NCI-H69 (cell line): ENCODE results near the gene SPATA3.

Source experiments
- DNase-seq: peaks from one replicate; lab custom pipeline; 2025; lab: John Stamatoyannopoulos, UW

The SPATA3 gene

DNA sequence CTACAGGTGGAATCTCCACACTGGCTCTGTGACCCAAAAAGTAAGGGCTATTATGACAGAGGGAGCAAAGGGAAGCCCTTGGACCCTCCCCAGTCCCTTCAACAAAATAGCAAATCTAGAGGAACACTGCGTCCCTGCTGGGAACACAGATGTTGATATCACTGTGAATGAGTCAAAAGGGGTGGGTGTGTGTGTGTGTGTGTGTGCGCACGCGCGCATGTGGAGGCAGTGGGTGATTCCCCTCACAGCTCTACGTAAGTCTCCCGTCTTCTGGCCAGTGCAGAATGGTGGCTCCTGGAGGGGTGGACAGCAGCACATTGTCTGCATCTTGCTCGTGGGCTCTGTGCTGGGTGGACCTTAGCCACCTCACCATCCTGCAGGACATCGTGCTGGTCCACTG is 33.6 kb downstream of the SPATA3 start:
- no peak for DNase-seq

DNA sequence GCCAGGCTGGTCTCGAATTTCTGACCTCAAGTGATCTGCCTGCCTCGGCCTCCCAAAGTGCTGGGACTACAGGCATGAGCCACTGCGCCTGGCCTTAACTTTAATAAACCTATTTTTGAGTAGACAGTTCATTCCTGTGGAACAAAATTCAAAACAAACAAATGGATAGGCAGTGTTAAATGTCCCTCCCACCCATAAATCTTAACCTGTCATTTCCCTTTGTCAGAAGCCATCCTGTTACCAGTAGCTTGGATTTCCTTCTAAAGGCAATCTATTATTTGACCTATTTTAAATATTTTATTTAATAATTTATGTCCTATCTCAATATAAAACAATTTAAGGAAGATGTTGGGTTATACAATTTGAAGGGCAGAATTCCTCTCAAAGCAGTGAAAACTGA is 34.8 kb downstream of the SPATA3 start:
- DNase-seq: no peak

DNA sequence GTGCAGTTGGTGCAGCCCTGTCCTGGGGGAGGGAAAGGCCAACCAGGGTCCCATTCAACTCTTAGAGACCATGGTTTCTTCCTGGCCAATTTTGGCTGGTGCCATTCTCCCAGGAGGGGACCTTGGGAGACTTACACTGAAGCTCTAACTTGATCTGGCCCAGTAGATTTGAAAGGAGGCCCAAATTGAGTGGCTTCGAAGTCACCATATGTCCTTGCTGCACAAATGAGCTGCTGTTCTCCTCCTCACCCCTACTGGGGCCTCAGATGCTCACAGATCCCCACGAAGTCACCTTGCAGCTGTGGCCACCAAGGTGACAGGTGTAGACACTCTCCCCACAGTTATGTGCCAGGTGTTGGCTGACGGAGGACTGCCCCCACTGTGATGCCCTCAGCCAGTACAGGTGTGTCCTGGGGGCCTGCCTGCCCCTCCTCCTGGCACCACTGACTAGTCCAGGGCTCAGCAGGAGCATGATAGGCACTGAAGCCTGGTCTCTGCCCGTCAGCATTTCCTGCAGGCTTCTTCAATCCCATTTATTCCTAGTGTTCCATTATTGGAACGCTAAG is 36.7 kb downstream of the SPATA3 start:
- peak; percentile 20 for DNase-seq

DNA sequence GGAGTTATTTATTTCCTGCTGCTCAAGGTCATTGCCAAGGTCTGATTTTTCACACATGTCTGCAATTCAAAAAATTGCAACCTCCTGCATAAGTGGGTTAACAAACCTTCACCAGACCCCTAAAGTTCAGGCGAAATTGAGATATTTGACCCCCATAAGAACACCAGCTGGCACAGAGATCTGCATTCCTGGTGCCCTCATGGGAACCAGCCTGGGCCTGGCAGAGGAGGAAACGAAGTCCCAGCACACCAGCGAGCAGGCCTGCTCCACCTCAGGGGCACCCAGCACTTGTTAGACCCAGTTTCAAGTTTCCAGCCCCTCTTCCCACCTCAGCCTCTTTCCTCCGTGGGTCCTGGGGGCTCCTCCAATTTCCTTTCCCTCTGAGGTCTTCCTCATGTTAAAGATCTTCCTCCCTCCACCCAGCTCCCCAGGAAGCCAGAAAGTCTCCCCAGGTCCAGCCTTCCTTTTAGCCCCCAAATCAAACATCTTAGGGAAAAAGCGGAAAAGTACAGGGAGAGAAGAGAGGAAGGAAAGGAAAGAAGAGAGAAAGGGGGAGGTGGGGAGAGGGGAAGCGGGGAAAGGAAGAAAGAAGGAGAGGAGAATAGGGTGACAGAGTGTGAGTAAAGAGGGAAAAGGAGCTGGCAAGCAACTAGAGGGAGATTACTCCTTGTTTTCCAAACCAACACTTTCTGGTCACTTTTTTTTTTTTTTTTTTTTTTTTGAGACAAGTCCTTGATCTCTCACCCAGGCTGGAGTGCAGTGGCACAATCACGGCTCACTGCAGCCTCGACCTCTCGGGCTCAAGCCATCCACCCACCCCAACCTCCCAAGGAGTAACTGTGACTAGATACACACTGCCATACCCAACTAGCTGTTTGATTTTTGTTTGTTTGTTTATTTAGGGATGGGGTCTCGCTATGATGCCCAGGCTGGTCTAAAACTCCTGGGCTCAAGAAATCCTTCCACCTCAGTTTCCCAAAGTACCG is 37.5 kb downstream of the SPATA3 start:
- no peak for DNase-seq

DNA sequence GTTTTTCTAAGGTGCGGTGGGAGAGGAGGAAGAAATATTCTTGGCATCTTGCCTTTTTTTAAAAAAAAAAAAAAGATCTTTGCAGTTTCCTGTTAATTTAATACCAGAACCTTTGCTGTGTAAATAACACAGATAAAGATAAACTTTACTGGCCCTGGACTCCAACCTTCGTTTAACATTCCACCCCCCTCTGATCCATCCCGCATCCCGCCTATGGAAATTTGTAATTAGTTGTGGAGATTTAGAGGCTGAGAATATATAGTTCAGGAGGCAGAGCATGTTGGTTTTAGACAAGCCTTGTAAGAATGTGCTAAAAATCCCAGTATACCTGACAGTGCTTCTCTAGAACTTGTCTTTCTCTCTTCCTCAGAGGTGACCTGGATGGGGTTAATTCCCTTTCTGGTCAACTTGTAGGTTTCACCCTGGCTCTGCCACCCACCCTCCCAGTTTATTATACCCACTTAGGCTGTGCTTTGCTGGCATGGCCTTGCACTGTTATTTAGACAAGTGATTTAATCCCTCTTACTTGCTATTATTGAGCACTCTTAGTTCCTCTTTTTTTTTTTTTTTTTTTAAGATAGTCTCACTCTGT is 38.5 kb downstream of the SPATA3 start:
- no peak for DNase-seq

DNA sequence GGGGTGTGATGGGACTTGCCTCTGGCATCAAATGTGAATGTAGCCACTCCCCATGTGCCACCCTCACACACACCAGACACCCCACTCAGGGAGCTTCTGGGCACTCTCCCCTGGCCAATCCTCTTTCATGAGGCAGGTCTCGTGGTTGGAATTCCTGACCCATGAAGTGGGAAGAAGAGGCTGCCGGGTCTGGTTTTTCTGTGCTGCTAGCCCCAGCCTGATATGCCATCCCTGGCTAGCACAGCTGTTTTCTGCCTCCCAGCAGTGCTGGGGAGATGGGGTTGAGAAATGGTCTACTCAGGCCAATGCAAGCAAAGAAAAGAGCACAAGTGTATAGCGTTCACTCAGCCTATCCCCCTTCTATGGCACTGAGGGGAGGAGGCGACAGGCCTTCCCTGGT is 40.2 kb downstream of the SPATA3 start:
- no peak for DNase-seq

DNA sequence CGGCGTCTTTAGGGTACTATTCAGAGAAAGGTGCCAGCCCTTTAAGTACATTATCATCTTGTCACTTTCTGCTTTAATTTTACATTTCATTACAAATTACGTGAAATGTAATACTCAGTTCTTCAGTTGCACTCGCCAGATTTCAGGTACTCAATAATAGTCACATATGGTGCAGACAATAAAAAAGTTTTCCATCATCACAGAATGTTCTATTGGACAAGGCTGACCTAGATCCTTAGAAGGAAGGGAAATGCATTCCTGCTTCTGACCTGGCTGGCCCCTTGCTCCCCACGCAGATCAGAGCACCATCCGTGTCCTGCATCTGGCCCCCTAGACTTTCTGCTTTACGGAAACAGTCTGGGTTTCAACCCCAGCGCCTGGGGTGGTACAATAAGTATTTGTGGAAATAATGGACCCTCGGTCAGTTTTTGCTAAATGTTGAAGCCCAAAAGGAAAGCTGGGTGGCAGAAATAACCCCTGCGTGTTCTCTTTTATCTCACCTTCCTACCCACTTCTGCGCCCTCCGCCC is 40.7 kb downstream of the SPATA3 start:
- no peak for DNase-seq

DNA sequence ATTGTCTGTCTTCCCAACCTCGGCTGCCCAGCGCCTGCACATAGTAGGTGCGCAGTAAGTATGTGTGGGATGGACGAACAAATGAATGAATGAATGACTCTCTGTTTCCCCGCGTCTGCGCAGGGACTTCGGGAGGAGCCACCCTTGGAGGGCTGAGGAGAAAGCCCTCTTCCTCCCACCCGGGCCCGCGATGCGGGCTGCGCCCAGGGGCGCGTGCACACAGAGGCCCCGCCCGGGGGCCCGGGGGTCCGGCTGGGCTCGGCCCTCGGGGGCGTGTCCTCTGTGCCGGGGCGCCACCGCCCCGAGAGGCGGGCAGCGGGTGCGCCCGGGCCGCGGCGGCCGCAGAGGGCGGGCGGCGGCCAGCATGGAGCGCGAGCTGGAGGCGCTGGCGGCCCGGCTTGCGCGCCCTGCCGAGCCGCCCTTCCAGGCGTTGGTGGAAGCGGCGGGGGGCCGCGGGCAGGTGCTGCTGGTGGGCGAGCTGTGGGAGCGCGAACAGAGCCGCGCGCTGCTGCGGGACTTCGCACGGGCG is 41.3 kb downstream of the SPATA3 start, which contains the start of gene C2orf72:
C2orf72 (plus strand) TSS at position 322 of the 529 bp plus-strand sequence; CDS start at position 365, 43 bp downstream.
- peak; percentile 59 for DNase-seq

DNA sequence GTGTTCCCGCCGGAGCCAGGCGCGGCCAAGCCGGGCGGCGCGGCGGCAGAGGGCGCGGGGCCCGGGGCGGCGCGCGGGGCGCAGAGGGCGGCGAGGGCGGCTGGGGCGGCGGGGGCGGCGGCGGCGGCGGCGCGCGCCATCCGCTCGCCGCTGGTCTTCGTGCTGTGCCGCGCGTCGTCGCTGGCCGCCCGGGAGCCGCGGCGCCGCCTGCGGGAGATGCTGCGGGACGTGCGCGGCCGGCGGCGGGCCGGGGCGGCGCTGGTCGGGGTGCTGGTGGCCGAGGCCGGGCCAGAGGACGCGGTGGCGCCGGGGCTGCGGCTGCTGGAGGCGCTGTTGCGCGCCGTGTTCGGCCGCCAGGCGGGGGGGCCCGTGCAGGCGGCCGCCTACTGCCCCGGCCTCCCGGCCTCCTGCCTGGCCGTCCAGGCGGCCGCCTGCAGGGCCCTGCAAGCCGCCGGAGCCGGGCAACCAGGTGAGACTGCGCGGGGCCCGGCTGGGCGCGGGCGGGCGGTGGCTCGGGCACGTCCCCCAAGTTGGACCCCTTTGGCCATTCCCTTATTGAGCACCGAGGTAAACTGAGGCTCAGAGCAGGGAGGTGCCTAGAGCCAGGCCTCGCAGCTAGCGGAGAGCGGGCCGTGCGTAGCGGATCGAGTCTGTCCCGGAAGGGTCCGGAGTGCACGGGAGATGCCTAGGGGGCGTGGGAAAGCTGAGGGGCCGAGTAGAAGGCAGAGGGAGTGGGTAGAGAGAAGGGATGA is 42.0 kb downstream of the SPATA3 start:
- peak; percentile 36 for DNase-seq

DNA sequence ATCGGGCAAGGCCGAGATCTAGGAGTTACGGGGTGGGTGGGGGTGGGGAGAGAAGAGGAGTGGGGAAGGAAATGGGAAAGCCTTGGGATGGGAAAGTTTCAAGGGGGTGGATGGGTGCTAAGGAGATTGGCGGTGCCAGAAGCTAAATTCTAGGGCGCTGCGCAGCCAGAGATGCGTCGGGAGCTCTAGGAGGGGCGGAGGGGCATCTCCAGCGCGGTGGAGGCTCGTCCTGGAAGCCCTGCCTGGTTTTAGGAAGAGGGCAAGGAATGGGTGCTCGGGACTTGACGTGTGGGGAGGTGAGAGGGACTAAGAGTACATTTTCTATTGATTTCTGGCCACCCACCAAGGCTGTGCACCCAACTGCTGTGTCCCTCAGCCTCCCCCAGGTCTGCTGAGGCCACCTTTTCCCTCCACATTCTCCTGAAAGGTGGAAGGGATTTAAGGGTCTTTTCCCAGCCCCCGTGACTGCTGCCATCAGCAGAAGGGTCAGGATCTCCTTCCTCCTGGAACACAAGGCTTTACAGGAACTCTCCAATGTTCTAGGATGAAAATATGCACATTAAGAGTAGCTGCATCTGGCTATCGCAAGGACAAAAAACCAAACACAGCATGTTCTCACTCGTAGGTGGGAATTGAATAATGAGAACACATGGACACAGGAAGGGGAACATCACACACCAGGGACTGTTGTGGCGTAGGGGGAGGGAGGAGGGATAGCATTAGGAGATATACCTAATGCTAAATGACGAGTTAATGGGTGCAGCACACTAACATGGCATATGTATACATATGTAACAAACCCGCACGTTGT is 42.8 kb downstream of the SPATA3 start:
- DNase-seq: no peak

DNA sequence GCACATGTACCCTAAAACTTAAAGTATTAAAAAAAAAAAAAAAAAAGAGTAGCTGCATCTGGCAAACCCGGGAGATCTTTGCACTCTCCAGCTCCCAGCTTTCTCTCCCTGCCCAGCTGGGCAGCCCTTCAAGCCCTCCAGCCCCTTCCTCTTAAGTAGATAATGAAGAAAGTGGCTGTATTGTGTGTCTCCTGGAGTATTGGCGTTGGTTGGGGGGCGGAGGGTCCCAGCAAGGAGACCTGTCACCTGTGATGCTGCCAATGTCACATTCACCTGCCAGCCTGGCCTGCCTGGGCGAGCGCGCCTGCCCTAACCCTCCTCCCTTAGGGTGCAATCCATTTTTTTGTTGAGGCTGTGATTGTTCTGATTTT is 43.4 kb downstream of the SPATA3 start:
- no peak for DNase-seq

DNA sequence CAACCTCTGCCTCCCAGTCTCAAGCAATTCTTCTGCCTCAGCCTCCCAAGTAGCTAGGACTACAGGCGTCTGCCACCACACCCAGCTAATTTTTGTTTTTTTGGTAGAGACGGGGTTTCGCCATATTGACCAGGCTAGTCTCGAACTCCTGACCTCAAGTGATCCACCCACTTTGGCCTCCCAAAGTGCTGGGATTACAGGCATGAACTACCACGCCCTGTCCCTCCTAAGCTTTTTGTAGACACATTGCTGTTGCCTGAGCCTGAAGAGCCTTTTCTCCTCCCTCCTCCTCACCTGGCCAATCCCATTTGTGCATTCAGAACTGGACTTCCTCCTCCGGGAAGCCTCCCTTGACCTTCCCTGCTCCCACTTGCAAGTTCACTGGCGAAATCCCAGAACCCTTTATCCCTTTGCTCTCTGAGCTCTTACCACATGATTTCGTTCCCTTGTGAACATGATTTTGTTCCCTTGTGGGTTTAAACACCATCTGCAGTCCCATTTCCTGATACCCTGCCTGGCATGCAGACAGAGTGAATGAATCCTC is 44.0 kb downstream of the SPATA3 start:
- DNase-seq: no peak

DNA sequence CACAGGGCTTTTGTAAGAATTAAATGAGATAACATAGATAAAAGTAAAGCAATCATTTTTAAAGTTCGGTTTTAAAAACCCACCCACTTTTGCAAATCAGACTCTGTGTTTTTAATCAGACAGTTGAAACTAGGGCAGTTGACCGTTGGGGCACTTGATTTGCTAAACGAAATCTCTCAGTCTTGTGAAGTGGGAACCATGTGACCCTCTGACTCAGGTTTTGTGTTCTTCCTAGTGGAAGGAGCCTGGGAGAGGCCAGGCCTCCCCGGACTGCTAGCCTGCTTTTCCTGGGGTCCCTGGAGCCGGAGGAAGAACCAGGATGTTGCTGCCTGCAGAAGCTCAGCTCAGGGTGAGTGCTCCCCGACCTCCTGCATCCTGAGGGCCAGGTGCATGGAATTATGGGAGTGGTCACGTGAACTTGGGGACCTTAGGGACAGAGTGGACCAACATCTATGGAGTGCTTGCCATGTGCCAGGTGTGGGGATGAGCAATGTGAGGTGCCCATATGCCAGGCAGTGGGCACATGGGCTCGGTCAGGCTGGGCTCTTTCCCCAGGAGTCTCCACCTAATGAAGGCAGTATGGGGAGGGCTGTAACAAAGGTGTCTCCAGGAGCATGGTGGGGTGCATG is 45.3 kb downstream of the SPATA3 start:
- DNase-seq: no peak

DNA sequence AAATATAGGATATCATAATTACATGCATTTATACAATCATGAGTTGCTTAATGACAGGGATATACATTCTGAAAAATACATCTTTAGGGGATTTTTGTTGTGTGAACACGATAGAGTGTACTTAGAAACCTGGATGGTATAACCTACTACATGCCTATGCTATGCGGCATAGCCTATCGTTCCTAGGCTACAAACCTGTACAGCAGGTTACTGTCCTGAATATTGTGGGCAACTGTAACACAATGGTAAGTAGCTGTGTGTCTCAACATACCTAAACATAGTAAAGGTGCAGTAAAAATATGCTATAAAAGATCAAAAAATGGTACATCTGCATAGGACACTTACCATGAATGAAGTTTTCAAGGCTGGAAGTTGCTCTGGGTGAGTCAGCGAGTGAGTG is 47.9 kb downstream of the SPATA3 start:
- no peak for DNase-seq

DNA sequence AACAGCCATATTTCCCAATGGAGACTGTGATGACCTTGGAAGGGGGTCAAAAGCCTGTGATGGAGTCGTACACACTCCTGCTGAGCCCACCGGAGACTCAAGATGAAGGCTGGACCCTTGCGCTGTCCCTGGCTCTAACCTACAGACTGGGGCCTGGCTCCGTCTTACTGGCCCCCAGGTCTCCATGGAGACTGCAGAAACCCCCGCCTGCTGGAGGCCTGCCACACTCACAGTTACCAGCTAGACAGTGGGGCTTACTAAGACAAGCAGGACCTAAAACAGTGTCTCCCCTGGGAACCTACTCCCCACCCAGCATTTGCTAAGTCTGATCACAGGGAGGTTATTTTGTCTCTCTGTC is 51.0 kb downstream of the SPATA3 start:
- DNase-seq: no peak

DNA sequence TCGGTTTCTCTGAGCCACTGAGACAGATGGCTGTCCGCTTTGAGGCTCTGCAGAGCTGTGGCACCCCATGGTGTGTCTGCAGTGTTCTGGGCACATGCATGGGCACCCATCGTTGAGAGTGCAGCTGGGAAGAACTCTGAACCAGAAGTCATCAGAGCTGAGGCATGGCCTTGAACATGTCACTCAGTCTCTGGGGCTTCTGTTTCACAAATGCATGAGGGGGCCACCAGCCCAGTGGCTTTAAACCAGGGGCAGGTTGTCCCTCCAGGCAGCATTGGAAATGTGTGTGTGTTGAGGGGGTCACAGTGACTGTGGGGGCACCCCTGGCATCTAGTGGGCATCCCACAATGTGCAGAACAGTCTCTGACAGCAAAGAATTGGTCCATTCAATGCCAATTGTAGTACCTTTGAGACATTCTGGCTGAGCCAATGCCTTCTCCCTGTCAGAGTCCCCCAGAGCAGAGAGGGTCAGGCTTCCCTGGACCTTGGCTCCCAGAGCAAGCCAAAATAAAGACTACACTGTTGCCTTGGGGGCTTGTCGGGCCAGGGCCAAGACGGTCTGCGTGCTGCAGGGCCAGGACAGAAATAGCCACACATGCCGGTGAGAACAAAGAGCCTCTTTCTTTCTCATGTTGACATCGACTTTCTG is 51.5 kb downstream of the SPATA3 start:
- DNase-seq: no peak

DNA sequence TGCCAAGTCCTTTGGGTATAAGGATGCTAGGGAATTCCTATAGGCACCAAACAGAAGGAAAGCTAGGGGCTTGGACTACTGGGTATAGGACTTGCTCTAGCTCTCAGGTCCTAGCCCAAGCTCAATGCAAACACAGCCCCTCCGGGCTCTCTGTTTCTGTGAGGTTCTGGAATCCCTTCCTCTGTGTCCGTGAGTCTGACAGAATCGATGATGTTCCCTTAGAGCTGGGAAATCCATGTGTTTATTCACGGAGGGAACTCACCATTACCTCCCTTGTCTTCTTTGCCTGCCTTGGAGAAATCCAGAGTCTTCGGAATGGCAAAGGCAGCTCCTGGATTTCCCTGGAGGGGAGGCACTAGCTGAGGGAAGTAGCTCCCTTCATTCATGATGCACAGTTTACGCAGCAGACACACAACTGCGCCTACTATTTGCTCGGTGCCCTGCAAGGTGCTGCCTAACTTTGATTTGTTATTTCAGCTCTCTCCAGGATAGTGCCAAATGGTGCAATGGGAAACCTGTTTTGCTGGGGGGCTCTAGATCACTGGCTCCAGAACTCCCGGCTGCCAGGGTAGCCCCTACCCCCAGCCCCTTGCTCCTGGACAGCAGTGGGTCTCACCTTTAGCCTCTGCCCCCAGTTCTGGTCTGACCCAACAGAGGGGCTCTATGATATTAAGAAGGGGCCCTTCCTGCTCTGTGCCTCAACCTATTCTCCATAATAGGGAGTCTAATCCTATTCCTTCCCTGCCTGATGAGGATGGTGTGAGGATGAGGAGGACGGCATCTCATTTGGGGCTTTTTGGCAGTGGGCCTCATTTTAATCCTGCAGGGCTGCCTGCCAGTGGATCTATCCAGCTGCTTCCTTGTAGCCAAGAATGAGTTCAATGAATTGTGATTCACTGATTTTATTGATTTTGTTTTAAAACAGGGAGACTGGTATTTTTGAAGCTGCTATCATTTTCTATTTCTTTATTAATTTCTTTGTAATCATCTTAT is 52.3 kb downstream of the SPATA3 start:
- no peak for DNase-seq

DNA sequence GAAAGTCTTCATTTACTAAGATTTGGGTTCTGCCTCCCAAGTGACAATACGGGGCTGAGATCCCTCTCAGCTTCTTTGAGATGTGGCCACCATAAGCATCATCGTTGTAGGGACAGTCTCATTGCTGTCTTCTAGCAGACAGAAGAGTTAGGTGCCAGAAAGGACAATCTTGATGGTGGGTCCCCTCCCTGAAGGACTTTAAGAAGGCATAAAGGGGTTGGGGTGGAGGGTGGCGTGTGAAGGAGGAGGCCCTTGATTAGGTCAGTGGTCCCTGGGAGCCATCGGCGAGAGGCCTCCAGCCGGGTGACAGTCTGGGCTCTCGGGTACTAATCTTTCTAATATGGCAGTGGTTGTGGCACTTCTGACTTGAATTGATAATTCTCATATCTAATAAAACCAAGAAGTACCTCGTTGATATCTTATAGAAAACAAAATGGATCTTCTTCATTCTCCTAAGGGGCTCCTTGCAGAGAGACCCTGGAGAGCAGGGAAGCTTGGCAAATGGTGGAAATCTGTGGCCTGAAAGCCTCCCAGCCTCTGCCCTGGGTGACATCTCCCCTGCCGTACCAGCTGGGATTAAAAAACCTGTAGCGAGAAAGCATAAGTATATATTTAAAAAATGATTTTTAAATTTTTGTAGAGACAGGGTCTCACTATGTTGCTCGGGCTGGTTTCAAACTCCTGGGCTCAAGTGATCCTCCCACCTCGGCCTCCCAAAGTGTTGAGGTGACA is 53.5 kb downstream of the SPATA3 start:
- no peak for DNase-seq
